Measurements from ENCODE around the gene KISS1. TPM values are rescaled to one million over a fixed set of nuclear protein-coding genes. Genes with fewer than 3 reads are reported as not detected.
"Not testable (repeated sequence)": the region's sequence is repeated elsewhere in the genome, so short reads cannot be mapped to it uniquely, and the experiment has no call there.

Gene KISS1
- not detected for polyA plus RNA-seq

GRCh38 chr1:204196068-204196795, at the start of gene KISS1:
KISS1 (minus strand) TSS chr1:204196491; CDS start chr1:204192876, 3,615 bp downstream.
- Mint-ChIP-seq H3K27ac (no peak within 1 kb of the TSS), H3K36me3 (no peaks in the 10 kb centered on the region), H3K9me3 (no peaks in the 10 kb centered on the region), H3K4me1 (peaks cover 0 to 1% (median 0%) of the 10 kb centered on the region in 3 donors), H3K4me3 (no peak within 1 kb of the TSS), H3K27me3 (peaks cover 37% of the 10 kb centered on the region)

DNA sequence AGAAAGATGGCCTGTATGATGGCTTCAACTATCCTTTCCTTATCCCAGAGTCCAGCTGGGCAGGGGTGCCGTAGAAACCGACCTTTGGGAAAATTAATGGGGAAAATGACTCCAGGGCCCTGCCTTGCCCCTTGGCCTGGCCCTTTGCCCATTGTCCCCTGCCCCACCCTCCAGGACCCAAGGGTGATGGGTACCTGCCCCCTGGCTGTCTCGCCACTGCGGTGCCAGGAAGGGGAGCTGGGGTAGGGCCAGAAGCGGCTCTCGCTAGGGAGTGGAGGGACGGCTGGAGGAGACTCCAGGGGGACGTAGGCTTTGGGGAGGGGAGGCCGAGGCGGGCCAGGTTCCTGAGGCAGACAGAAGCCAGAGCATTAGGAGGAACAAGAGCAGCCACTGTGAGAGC, 46.6 kb upstream of the KISS1 start:
- Mint-ChIP-seq H3K9me3 (no peaks in the 10 kb centered on the region), H3K4me1 (no peaks in the 10 kb centered on the region), H3K4me3 (no peak overlapping the region), H3K27me3 (peaks cover 2% of the 10 kb centered on the region), H3K36me3 (no peaks in the 10 kb centered on the region), H3K27ac (no peak overlapping the region)

DNA sequence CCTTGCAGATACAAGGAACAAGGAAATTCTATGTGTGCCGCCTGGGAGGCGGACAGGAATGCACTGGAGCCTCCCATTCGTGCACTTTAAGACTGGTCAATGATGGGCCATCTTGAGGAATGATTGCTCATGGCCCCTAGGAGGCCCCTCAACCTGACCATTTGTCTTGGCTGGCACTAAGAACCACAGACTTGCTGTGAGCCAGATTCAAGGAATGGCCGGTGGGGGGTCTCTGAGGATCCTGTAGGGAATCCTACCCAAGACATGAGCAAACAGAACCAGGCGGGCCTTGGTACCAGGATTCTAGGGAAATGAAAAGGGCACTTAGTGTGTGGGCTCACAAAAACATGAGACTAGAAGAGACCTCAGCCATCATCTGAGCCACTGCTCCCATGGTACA, 45.6 kb upstream of the KISS1 start:
- Mint-ChIP-seq H3K36me3 (no peaks in the 10 kb centered on the region), H3K4me1 (no peaks in the 10 kb centered on the region), H3K4me3 (no peak overlapping the region), H3K9me3 (no peaks in the 10 kb centered on the region), H3K27ac (no peak overlapping the region), H3K27me3 (peaks cover 5% of the 10 kb centered on the region)

DNA sequence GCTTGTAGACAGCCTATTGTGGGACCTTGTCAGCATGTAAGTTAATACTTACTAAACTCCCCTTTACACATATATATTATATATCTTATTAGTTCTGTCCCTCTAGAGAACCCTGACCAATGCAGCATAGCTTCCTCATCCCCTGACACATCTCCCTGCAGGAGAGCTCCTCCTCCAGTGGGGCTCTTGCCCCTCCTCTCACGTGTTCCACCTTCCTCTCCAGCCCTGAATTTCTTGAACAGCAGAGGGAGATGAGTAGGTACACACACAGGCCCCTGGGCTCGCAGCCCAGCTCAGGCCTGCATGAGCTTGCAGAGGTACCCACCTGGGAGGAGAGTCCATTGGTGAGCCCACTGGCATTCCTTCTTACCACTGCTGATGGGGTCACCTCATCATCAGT, 44.8 kb upstream of the KISS1 start:
- H3K9me3 Mint-ChIP-seq = no peaks in the 10 kb centered on the region
- no peak overlapping the region for H3K4me3 Mint-ChIP-seq
- no peaks in the 10 kb centered on the region for H3K4me1 Mint-ChIP-seq
- no peaks in the 10 kb centered on the region for H3K36me3 Mint-ChIP-seq
- no peak overlapping the region for H3K27ac Mint-ChIP-seq
- H3K27me3 Mint-ChIP-seq = peaks cover 5% of the 10 kb centered on the region

- no peaks in the 10 kb centered on the region for H3K36me3 Mint-ChIP-seq
- no peak overlapping the region for H3K27ac Mint-ChIP-seq
Measured at GRCh38 chr1:204240233-204240632, 43.9 kb upstream of the KISS1 start.

GRCh38 chr1:204239401-204239800, 43.1 kb upstream of the KISS1 start:
- not testable (repeated sequence) for H3K36me3 Mint-ChIP-seq, H3K27me3 Mint-ChIP-seq, H3K9me3 Mint-ChIP-seq, H3K27ac Mint-ChIP-seq, H3K4me1 Mint-ChIP-seq, H3K4me3 Mint-ChIP-seq

More at GRCh38 chr1:204240233-204240632, 43.9 kb upstream of the KISS1 start:
- no peaks in the 10 kb centered on the region for H3K4me1 Mint-ChIP-seq
- peaks cover 9% of the 10 kb centered on the region for H3K27me3 Mint-ChIP-seq
- H3K9me3 Mint-ChIP-seq = no peaks in the 10 kb centered on the region
- H3K4me3 Mint-ChIP-seq = no peak overlapping the region

GRCh38 chr1:204238520-204238919, 42.2 kb upstream of the KISS1 start:
- H3K27ac Mint-ChIP-seq, H3K4me1 Mint-ChIP-seq, H3K27me3 Mint-ChIP-seq, H3K4me3 Mint-ChIP-seq, H3K36me3 Mint-ChIP-seq, H3K9me3 Mint-ChIP-seq: not testable (repeated sequence)

DNA sequence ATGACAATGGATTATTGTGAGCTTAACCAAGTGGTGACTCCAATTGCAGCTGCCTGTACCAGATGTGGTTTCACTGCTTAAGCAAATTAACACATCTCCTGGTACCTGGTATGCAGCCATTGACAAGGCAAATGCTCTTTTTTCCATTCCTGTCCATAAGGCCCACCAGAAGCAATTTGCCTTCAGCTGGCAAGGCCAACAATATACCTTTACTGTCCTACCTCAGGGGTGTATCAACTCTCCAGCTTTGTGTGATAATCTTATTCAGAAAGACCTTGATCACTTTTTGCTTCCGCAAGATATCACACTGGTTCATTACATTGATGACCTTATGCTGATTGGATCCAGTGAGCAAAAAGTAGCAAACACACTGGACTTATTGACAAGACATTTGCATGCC, 41.2 kb upstream of the KISS1 start:
- H3K4me3 Mint-ChIP-seq, H3K36me3 Mint-ChIP-seq, H3K9me3 Mint-ChIP-seq, H3K27me3 Mint-ChIP-seq, H3K27ac Mint-ChIP-seq, H3K4me1 Mint-ChIP-seq: not testable (repeated sequence)

- H3K27ac Mint-ChIP-seq = no peak overlapping the region
- H3K9me3 Mint-ChIP-seq = no peaks in the 10 kb centered on the region
- H3K4me3 Mint-ChIP-seq = no peak overlapping the region
- H3K36me3 Mint-ChIP-seq = no peaks in the 10 kb centered on the region
- H3K27me3 Mint-ChIP-seq = peaks cover 10% of the 10 kb centered on the region
- no peaks in the 10 kb centered on the region for H3K4me1 Mint-ChIP-seq
Measured at GRCh38 chr1:204232526-204232925, 36.2 kb upstream of the KISS1 start.

- Mint-ChIP-seq H3K27ac (no peak overlapping the region), H3K4me3 (no peak overlapping the region), H3K9me3 (no peaks in the 10 kb centered on the region), H3K27me3 (peaks cover 3% of the 10 kb centered on the region), H3K36me3 (no peaks in the 10 kb centered on the region), H3K4me1 (no peaks in the 10 kb centered on the region)
Measured at GRCh38 chr1:204230211-204230610, 33.9 kb upstream of the KISS1 start.

GRCh38 chr1:204228896-204229295, 32.6 kb upstream of the KISS1 start:
- H3K4me1 Mint-ChIP-seq = no peaks in the 10 kb centered on the region
- no peak overlapping the region for H3K27ac Mint-ChIP-seq
- H3K27me3 Mint-ChIP-seq = peaks cover 3% of the 10 kb centered on the region
- H3K36me3 Mint-ChIP-seq = no peaks in the 10 kb centered on the region
- no peaks in the 10 kb centered on the region for H3K9me3 Mint-ChIP-seq
- no peak overlapping the region for H3K4me3 Mint-ChIP-seq

DNA sequence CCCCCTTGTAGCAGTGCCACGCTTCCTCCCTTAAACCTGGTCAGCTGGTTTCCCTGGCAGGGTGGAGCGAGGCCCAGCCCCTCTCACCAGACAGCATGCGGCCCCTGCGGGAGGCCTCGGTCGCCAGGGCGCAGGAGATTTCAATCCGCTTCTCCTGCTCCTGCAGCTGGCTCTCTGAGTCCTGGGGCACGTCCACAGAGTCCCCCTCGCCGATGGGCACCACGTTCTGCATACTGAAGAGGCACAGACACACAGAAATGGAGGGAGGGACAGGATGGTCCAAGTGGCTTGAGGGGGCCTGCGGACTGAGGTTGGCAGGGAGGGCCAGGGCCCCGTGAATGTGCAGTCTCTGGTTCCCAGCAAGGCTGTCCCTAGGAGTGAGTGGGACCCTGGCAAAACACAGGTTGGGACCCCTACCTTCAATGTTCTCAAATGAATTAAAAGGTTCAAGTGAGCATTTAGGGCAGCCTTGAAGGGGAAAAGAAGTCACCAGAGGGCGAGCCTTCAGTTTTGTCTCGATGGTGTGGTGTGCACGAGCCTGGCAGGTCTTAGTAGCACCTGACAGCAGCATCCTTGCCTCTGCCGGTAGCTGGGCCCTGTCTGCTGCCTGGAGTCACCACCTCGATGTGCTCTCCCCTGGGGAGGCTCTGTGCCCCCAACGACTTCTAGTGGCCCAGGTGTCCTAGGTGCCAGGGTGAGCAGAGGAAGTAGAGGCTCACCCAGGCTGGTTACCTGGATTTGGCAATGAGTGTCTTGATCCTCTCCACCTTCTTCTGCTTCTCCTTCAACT, 31.9 kb upstream of the KISS1 start:
- no peak overlapping the region for H3K4me3 Mint-ChIP-seq
- no peaks in the 10 kb centered on the region for H3K9me3 Mint-ChIP-seq
- H3K4me1 Mint-ChIP-seq = no peaks in the 10 kb centered on the region
- peaks cover 3% of the 10 kb centered on the region for H3K27me3 Mint-ChIP-seq
- peak overlapping the region in 1 of 3 donors; percentile 60 for H3K27ac Mint-ChIP-seq
- H3K36me3 Mint-ChIP-seq = no peaks in the 10 kb centered on the region

DNA sequence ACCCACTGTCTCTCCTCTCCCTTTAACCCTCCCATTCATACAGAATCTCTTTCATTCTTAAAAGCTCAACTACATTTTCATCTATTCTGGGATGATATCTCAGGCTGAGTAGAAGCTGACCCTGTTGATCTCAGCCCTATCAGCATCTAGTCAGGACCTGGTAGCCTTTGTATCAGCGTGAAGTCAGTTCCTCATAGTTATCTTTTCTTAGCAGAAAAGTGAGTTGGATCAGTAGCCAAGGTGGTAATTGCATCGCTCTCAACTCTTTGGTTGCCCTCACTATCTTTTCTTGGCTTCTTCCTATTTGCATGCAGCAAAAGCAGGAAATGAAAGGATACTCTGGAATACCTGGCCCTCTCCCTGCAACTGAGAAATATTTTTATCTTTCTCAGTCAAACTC, 31.1 kb upstream of the KISS1 start:
- H3K27me3 Mint-ChIP-seq = peaks cover 3% of the 10 kb centered on the region
- no peaks in the 10 kb centered on the region for H3K4me1 Mint-ChIP-seq
- H3K4me3 Mint-ChIP-seq = no peak overlapping the region
- no peaks in the 10 kb centered on the region for H3K9me3 Mint-ChIP-seq
- H3K36me3 Mint-ChIP-seq = peaks cover 2% of the 10 kb centered on the region
- H3K27ac Mint-ChIP-seq = peak overlapping the region in 1 of 3 donors; percentile 60

DNA sequence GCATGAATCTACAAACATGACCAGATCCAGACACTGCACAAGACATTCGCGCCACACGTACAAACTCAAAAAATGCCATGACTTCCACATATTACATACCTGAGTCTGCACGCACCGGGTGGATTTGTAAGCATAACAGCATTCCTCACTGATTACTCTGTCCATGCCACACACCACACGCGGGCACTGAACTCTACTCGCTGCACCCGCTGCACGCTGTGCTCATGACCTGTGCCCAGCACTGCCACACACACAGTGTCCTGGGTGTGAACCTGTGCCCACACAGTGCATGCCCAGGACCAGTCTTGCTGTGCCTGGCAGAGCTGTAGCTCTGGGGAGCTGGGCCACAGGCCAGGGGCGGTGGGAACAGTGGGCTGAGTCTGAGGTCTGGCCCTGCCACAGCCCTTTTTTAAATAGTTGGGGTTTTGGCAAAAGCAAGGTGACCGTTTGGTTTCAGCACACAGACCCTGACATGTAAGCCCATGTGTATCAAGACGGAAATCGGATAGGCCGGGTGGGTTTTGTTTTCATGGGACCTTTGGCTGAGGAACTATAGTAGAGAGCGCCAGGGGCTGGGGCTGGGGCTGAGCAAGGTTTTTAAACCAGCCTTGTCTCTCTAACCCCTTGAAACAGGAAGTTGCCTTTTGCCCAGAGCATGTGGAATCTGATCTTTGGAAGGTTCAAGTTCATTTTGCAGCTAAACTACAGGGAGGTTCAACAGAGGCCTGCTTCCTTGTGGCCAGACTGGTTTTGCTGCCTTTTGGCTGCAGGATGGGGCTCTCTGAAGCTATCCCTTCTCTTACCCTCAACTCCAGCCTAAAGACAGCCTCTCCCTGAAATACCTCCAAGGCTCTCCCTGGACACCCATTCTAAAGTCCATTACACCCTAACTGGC, 29.8 kb upstream of the KISS1 start:
- Mint-ChIP-seq H3K27ac (no peak overlapping the region), H3K27me3 (peaks cover 3% of the 10 kb centered on the region), H3K4me3 (no peak overlapping the region), H3K9me3 (no peaks in the 10 kb centered on the region), H3K36me3 (peaks cover 5% of the 10 kb centered on the region), H3K4me1 (no peaks in the 10 kb centered on the region)

DNA sequence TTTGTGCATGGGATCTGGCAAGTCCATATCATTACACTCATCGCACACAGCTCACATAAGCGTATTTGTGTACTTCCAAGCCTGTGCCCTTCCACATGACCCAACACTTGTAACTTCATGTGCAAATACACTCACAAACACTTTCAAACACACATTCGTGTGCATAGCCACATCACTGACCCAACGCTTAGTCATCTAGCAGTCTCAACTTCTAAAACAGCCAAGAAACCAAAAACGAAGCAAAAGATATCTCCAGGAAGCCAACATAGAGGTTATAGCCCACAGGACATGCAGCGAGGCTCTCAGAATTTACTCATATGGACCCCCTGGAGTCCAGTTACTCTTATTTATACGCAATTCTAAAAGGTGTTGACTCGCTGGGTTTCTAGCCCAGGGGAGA, 28.4 kb upstream of the KISS1 start:
- no peaks in the 10 kb centered on the region for H3K9me3 Mint-ChIP-seq
- peaks cover 5% of the 10 kb centered on the region for H3K36me3 Mint-ChIP-seq
- H3K27me3 Mint-ChIP-seq = no peaks in the 10 kb centered on the region
- no peaks in the 10 kb centered on the region for H3K4me1 Mint-ChIP-seq
- no peak overlapping the region for H3K27ac Mint-ChIP-seq
- H3K4me3 Mint-ChIP-seq = no peak overlapping the region

Measured in IgD-negative memory B cell (primary cell).